Pericardium fibroblast (primary cell): ENCODE results near the gene CAVIN2. TPM values are rescaled to one million over a fixed set of nuclear protein-coding genes. Genes with fewer than 3 reads are reported as not detected.

ENCODE experiments used
- total RNA-seq: library from RNA; depleted of rRNA; stranded (reverse); fragments of >200 nt; gene quantifications from 2 replicates; pipeline ENCODE4 v1.2.3, GENCODE V29; 2015

The CAVIN2 gene
- total RNA-seq: 11.5 and 108 TPM in 2 replicates

GRCh38 chr2:191846515-191847476 is at the start of gene CAVIN2:
TSS of gene CAVIN2 (minus strand) at chr2:191847088. CDS start at chr2:191846925, 163 bp downstream.

Other genes starting within 250 kb of the CAVIN2 start
- gene NABP1, start 169.0 kb downstream of the CAVIN2 start, total RNA-seq: 27.3 and 53.0 TPM in 2 replicates